MCF 10A (cell line): ENCODE data around the gene KLKB1. TPM values are rescaled to one million over a fixed set of nuclear protein-coding genes. Genes with fewer than 3 reads are reported as not detected.

Source experiments
- BruUV-seq: library from RNA; stranded (reverse); fragments of 400-500 nt; replicated peaks from 2 replicates; lab custom pipeline; 2021; lab: Mats Ljungman, UMichigan
- CTCF ChIA-PET: fragments of 300-600 bp; sonication (Branson Sonifier 250); formaldehyde crosslinking; extraction: SDS; loops from one replicate; lab custom pipeline; 2021; ENCODE audit warnings: antibody characterized with exemption, inconsistent platforms; lab: Yijun Ruan, JAX
- POLR2A ChIA-PET: fragments of 300-600, 350-650 bp; sonication (Branson Sonifier 250); formaldehyde crosslinking; extraction: SDS; loops from one replicate; lab custom pipeline; 2020; ENCODE audit warnings: antibody characterized with exemption, inconsistent platforms; lab: Yijun Ruan, JAX
- DNase-seq: peaks from one replicate; pipeline ENCODE4 v3.0.0-alpha.2; 2018; ENCODE audit not compliant: unreplicated experiment
- H3K27ac Mint-ChIP-seq: one replicate; pipeline ENCODE4 v1.8.0; 2022; ENCODE audit warnings: mild to moderate bottlenecking, low read depth, mixed read lengths; ENCODE audit not compliant: unreplicated experiment
- H3K27me3 Mint-ChIP-seq: one replicate; pipeline ENCODE4 v1.8.0; 2022; ENCODE audit warnings: mixed read lengths; ENCODE audit not compliant: insufficient read depth, unreplicated experiment
- H3K36me3 Mint-ChIP-seq: one replicate; pipeline ENCODE4 v1.8.0; 2022; ENCODE audit warnings: mild to moderate bottlenecking, moderate library complexity, mixed read lengths; ENCODE audit not compliant: insufficient read depth, unreplicated experiment
- H3K4me1 Mint-ChIP-seq: one replicate; pipeline ENCODE4 v1.8.0; 2022; ENCODE audit warnings: mixed read lengths; ENCODE audit not compliant: insufficient read depth, unreplicated experiment
- H3K4me3 Mint-ChIP-seq: one replicate; pipeline ENCODE4 v1.8.0; 2022; ENCODE audit warnings: mild to moderate bottlenecking, moderate library complexity, mixed read lengths; ENCODE audit not compliant: unreplicated experiment
- H3K9me3 Mint-ChIP-seq: one replicate; pipeline ENCODE4 v1.8.0; 2022; ENCODE audit warnings: mixed read lengths; ENCODE audit not compliant: unreplicated experiment
- CTCF ChIP-seq: fragments of 200-600 bp; IDR thresholded peaks from one replicate; pipeline ENCODE4 v1.8.0; 2022; ENCODE audit warnings: antibody characterized with exemption, mild to moderate bottlenecking; ENCODE audit not compliant: unreplicated experiment
- intact Hi-C: fragments of 100-400 bp; cut with micrococcal nuclease; formaldehyde crosslinking; loops from 2 replicates; pipeline ENCODE4 v1.14.1; 2022
- total RNA-seq: library from RNA; stranded (reverse); gene quantifications from 2 replicates; pipeline ENCODE4 v1.2.3, GENCODE V29; 2022

KLKB1 gene
- total RNA-seq, 1 experiment from 2014 or later: 0.21 TPM

- no peak overlapping the region for H3K27ac Mint-ChIP-seq
- no peaks in the 10 kb centered on the region for H3K4me1 Mint-ChIP-seq
- peaks cover 8% of the 10 kb centered on the region for H3K9me3 Mint-ChIP-seq
- ChIA-PET POLR2A (no interaction called here), CTCF (no interaction called here)
- DNase-seq: no peak
- H3K36me3 Mint-ChIP-seq: peaks cover 7% of the 10 kb centered on the region
- no peak for TF ChIP-seq CTCF
- BruUV-seq: no TSS peak
- intact Hi-C loops: no loop called here
- no peak overlapping the region for H3K4me3 Mint-ChIP-seq
- H3K27me3 Mint-ChIP-seq: no peaks in the 10 kb centered on the region
These were observed 22.2 kb upstream of the KLKB1 start for GRCh38 chr4:186205156-186205555.

GRCh38 chr4:186216465-186217024 lies 10.8 kb upstream of the KLKB1 start:
- Mint-ChIP-seq H3K36me3 (no peaks in the 10 kb centered on the region), H3K27ac (no peak overlapping the region), H3K9me3 (peaks cover 7% of the 10 kb centered on the region), H3K4me3 (no peak overlapping the region), H3K27me3 (no peaks in the 10 kb centered on the region), H3K4me1 (peaks cover 6% of the 10 kb centered on the region)
- DNase-seq: no peak
- no TSS peak for BruUV-seq
- ChIA-PET CTCF (interaction anchor here (0.9 kb wide), 1 partner anchor 10 kb away, joined by 3 read pairs; no protein-coding TSS in a partner anchor), POLR2A (interaction anchor here (1.1 kb wide), 1 partner anchor 8 kb away, joined by 4 read pairs; no protein-coding TSS in a partner anchor)
- no peak for TF ChIP-seq CTCF
- intact Hi-C loops: no loop called here

GRCh38 chr4:186217733-186218293 lies 9.5 kb upstream of the KLKB1 start:
- intact Hi-C loops: no loop called here
- Mint-ChIP-seq H3K4me1 (peaks cover 6% of the 10 kb centered on the region), H3K36me3 (no peaks in the 10 kb centered on the region), H3K4me3 (no peak overlapping the region), H3K27ac (no peak overlapping the region), H3K27me3 (no peaks in the 10 kb centered on the region), H3K9me3 (peaks cover 7% of the 10 kb centered on the region)
- TF ChIP-seq CTCF: no peak
- CTCF ChIA-PET: no interaction called here
- no peak for DNase-seq
- POLR2A ChIA-PET: no interaction called here
- no TSS peak for BruUV-seq

GRCh38 chr4:186221624-186222023 lies 5.7 kb upstream of the KLKB1 start:
- H3K4me1 Mint-ChIP-seq: no peaks in the 10 kb centered on the region

More at GRCh38 chr4:186221624-186222023, 5.7 kb upstream of the KLKB1 start:
- DNase-seq: no peak
- intact Hi-C loops: no loop called here
- TF ChIP-seq CTCF: no peak
- H3K27me3 Mint-ChIP-seq: no peaks in the 10 kb centered on the region
- peaks cover 9% of the 10 kb centered on the region for H3K9me3 Mint-ChIP-seq
- H3K27ac Mint-ChIP-seq: no peak overlapping the region
- no peak overlapping the region for H3K4me3 Mint-ChIP-seq
- BruUV-seq: no TSS peak
- POLR2A ChIA-PET: no interaction called here
- H3K36me3 Mint-ChIP-seq: no peaks in the 10 kb centered on the region
- CTCF ChIA-PET: no interaction called here
